Chondrocyte (in vitro differentiated cells): ENCODE data around the gene INF2. TPM values are rescaled to one million over a fixed set of nuclear protein-coding genes. Genes with fewer than 3 reads are reported as not detected.
"Not testable (repeated sequence)": the region's sequence is repeated elsewhere in the genome, so short reads cannot be mapped to it uniquely, and the experiment has no call there.

Experiments used
- DNase-seq: peaks from one replicate; pipeline ENCODE4 v3.0.0; 2021; ENCODE audit warnings: mixed read lengths, low spot score
- H3K27ac Mint-ChIP-seq: one replicate; pipeline ENCODE4 v1.8.0; 2021; ENCODE audit warnings: mild to moderate bottlenecking, moderate library complexity, mixed read lengths; ENCODE audit not compliant: unreplicated experiment
- H3K27me3 Mint-ChIP-seq: 2 replicates; pipeline ENCODE4 v1.8.0; 2021; ENCODE audit warnings: low read depth, mixed read lengths
- H3K36me3 Mint-ChIP-seq: 2 replicates; pipeline ENCODE4 v1.8.0; 2021; ENCODE audit warnings: low read depth, mixed read lengths
- H3K4me1 Mint-ChIP-seq: 2 replicates; pipeline ENCODE4 v1.8.0; 2021; ENCODE audit warnings: low read depth, mild to moderate bottlenecking, mixed read lengths
- H3K4me3 Mint-ChIP-seq: one replicate; pipeline ENCODE4 v1.8.0; 2021; ENCODE audit warnings: mild to moderate bottlenecking, moderate library complexity, mixed read lengths; ENCODE audit not compliant: unreplicated experiment
- H3K9me3 Mint-ChIP-seq: 2 replicates; pipeline ENCODE4 v1.8.0; 2021; ENCODE audit warnings: low read depth, mixed read lengths
- CTCF ChIP-seq: fragments of 200-600 bp; sonication (generic); IDR thresholded peaks from 2 replicates; pipeline ENCODE4 v1.5.0; 2021; ENCODE audit warnings: antibody characterized with exemption, mild to moderate bottlenecking, moderate library complexity
- total RNA-seq: library from RNA; stranded (reverse); gene quantifications from 3 replicates; pipeline ENCODE4 v1.2.1, GENCODE V29; 2021

The INF2 gene
- total RNA-seq, 1 donor from 2014 or later, result 117 TPM

GRCh38 chr14:104664107-104664506 lies 25.3 kb upstream of the INF2 start:
- Mint-ChIP-seq H3K27me3 (no peaks in the 10 kb centered on the region), H3K36me3 (peaks cover 2% of the 10 kb centered on the region), H3K9me3 (peaks cover 7% of the 10 kb centered on the region), H3K27ac (no peak overlapping the region), H3K4me3 (no peak overlapping the region), H3K4me1 (peaks cover 22% of the 10 kb centered on the region)
- TF ChIP-seq CTCF, result no peak
- no peak for DNase-seq

DNA sequence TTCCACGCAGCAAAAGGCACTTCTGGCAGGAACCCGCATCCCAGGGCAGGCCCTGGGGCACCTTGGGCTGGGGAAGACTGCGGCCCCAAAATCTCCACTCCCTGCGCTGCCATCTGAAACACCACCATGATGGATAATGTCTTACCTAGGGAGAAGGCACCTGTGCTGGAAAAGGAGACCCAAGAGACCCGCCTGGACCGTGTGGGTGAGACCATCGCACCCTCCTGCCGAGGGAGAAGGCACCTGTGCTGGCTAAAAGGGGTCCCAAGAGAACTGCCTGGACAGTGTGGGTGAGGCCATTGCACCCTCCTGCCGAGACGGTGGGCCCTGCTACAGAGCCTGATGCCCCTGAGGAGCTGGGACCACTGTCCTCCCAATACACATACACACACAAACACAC lies 24.8 kb upstream of the INF2 start:
- Mint-ChIP-seq H3K4me3 (no peak overlapping the region), H3K36me3 (peaks cover 2% of the 10 kb centered on the region)

GRCh38 chr14:104665114-104665656 lies 24.2 kb upstream of the INF2 start:
- no peak overlapping the region for H3K27ac Mint-ChIP-seq
- TF ChIP-seq CTCF, result no peak
- H3K27me3 Mint-ChIP-seq, result no peaks in the 10 kb centered on the region
- peaks cover 2% of the 10 kb centered on the region for H3K36me3 Mint-ChIP-seq
- H3K4me1 Mint-ChIP-seq, result peaks cover 18% of the 10 kb centered on the region
- H3K4me3 Mint-ChIP-seq, result no peak overlapping the region
- DNase-seq, result no peak
- H3K9me3 Mint-ChIP-seq, result peaks cover 7% of the 10 kb centered on the region

More for the DNA sequence above, 24.8 kb upstream of the INF2 start:
- DNase-seq, result no peak
- H3K27ac Mint-ChIP-seq, result no peak overlapping the region
- no peak for TF ChIP-seq CTCF
- H3K9me3 Mint-ChIP-seq, result peaks cover 7% of the 10 kb centered on the region
- H3K27me3 Mint-ChIP-seq, result no peaks in the 10 kb centered on the region
- peaks cover 22% of the 10 kb centered on the region for H3K4me1 Mint-ChIP-seq

- Mint-ChIP-seq H3K4me1 (peaks cover 15% of the 10 kb centered on the region), H3K9me3 (peaks cover 7% of the 10 kb centered on the region), H3K36me3 (peaks cover 3% of the 10 kb centered on the region), H3K27ac (no peak overlapping the region), H3K27me3 (no peaks in the 10 kb centered on the region), H3K4me3 (no peak overlapping the region)
- peak; percentile 88 for DNase-seq
- TF ChIP-seq CTCF, result peak; percentile 77
These were observed 23.5 kb upstream of the INF2 start for GRCh38 chr14:104665657-104666522.

DNA sequence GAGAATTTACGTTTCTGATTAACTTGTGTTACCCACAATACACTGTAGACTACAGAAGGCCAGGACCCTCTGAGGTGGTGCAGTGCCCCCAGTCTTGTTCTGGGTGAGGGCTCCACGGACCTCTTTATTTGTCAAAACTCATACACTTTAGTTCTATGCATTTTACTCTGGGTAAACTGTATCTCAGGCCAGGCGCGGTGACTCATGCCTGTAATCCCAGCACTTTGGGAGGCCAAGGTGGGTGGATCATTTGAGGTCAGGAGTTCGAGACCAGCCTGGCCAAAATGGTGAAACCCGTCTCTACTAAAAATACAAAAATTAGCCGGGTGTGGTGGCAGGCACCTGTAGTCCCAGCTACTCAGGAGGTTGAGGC lies 22.9 kb upstream of the INF2 start:
- H3K4me1 Mint-ChIP-seq, result peaks cover 13% of the 10 kb centered on the region
- not testable (repeated sequence) for H3K27ac Mint-ChIP-seq, H3K9me3 Mint-ChIP-seq, H3K4me3 Mint-ChIP-seq, H3K36me3 Mint-ChIP-seq, DNase-seq, H3K27me3 Mint-ChIP-seq

DNA sequence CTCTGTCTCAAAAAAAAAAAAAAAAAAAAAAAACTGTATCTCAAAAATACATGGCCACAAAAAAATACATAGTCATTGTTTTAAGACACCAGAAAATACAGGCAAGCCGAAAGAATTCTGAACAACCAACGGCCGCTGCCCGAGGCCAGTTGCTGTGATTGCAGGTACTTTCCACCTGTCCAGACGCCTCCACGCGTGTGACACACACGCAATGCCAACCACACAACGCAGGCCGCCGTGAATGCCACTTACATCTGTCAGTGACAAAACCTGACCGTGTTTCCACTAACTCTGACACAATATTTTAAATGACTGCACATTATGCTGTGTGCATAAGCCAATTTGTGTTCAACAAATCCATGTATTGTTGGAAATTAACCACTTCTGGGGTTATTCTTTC lies 22.4 kb upstream of the INF2 start:
- Mint-ChIP-seq H3K27ac (no peak overlapping the region), H3K9me3 (no peaks in the 10 kb centered on the region), H3K4me1 (peaks cover 13% of the 10 kb centered on the region), H3K36me3 (peaks cover 1% of the 10 kb centered on the region), H3K4me3 (no peak overlapping the region), H3K27me3 (no peaks in the 10 kb centered on the region)
- DNase-seq, result no peak
- no peak for TF ChIP-seq CTCF
